ENCODE measurements around the gene SPDYE3.
A peak's percentile ranks its signal among the peaks of the same experiment; 100 is the strongest.
"Not testable (repeated sequence)": the region's sequence is repeated elsewhere in the genome, so short reads cannot be mapped to it uniquely, and the experiment has no call there.

Gene SPDYE3

DNA sequence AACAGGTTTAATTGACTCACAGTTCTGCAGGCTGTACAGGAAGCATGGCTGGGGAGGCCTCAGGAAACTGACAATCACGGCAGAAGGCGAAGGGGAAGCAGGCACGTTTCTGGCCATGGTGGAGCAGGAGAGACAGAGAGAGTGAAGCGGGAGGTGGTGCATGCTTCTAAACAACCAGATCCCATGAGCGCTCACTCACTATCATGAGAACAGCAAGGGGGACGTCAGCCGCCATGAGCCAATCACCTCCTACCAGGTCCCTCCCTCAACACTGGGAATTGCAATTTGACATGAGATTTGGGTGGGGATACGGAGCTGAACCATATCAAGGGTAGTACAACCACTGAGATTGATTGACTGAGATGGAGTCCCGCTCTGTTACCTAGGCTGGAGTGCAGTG lies 18.2 kb downstream of the SPDYE3 start:
- not testable (repeated sequence) for H3K9ac ChIP-seq (ENCODE audit: low read length in 5 of 5); H3K4me1 ChIP-seq (ENCODE audit: control insufficient read depth in 5 of 5, insufficient read depth in 5 of 5, low read length in 5 of 5); H3K27me3 ChIP-seq (ENCODE audit: control insufficient read depth in 5 of 5, insufficient read depth in 4 of 5, low read length in 5 of 5); H3K4me3 ChIP-seq (ENCODE audit: low read depth in 1 of 5, low read length in 5 of 5); H3K9me3 ChIP-seq (ENCODE audit: control insufficient read depth in 5 of 5, low read length in 5 of 5); H3K27ac ChIP-seq (ENCODE audit: low read depth, low read length)
- H3K36me3 ChIP-seq (ENCODE audit: control insufficient read depth in 5 of 5, insufficient read depth in 5 of 5, low read length in 5 of 5): peaks cover 0 to 23% (median 4%) of the 10 kb centered on the region in 5 donors

- H3K4me1 ChIP-seq (ENCODE audit: control insufficient read depth in 5 of 5, insufficient read depth in 5 of 5, low read length in 5 of 5); H3K27me3 ChIP-seq (ENCODE audit: control insufficient read depth in 5 of 5, insufficient read depth in 4 of 5, low read length in 5 of 5); H3K27ac ChIP-seq (ENCODE audit: low read depth, low read length); H3K9me3 ChIP-seq (ENCODE audit: control insufficient read depth in 5 of 5, low read length in 5 of 5); H3K9ac ChIP-seq (ENCODE audit: low read length in 5 of 5); H3K4me3 ChIP-seq (ENCODE audit: low read depth in 1 of 5, low read length in 5 of 5): not testable (repeated sequence)
- peaks cover 0 to 21% (median 3%) of the 10 kb centered on the region in 5 donors for H3K36me3 ChIP-seq (ENCODE audit: control insufficient read depth in 5 of 5, insufficient read depth in 5 of 5, low read length in 5 of 5)
Observed at GRCh38 chr7:100326914-100327313, 19.4 kb downstream of the SPDYE3 start.

- H3K27me3 ChIP-seq (ENCODE audit: control insufficient read depth in 5 of 5, insufficient read depth in 4 of 5, low read length in 5 of 5); H3K4me1 ChIP-seq (ENCODE audit: control insufficient read depth in 5 of 5, insufficient read depth in 5 of 5, low read length in 5 of 5); H3K36me3 ChIP-seq (ENCODE audit: control insufficient read depth in 5 of 5, insufficient read depth in 5 of 5, low read length in 5 of 5); H3K9me3 ChIP-seq (ENCODE audit: control insufficient read depth in 5 of 5, low read length in 5 of 5): not testable (repeated sequence)
- Histone ChIP-seq H3K9ac (ENCODE audit: low read length in 5 of 5) (peak overlapping the region; percentile 43 to 90 (median 64)), H3K27ac (ENCODE audit: low read depth, low read length) (peak overlapping the region; percentile 83), H3K4me3 (ENCODE audit: low read depth in 1 of 5, low read length in 5 of 5) (peak overlapping the region in 4 of 5 donors; percentile 74 to 86 (median 79))
Observed at GRCh38 chr7:100335566-100336466, 28.3 kb downstream of the SPDYE3 start.

DNA sequence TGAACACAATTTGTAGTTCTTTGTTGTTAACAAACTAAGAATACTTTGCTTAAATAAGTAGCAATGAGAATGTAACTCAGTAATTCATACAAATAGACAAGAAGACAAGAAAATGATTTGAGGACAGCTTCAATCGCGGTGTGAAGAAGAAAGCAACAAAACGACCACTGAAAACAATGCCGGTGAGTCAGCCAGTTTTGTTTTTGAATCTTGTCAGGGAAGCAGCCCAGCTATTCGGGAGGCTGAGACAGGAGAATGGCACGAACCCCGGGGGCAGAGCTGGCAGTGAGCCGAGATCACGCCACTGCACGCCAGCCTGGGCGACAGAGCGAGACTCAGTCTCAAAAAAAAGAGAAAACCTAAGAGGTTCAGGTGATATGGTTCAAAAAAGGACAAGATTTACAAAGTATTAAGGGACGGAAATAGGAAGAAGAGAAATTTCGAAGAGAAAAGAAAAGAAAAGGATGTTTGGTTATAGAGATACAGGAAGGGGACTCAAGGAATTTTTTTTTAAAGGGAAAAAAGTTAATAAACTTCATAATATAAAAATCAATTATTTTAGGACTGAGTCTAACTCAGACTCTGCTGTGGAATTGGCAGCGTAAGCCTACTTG lies 30.7 kb downstream of the SPDYE3 start:
- H3K27ac ChIP-seq (ENCODE audit: low read depth, low read length); H3K9me3 ChIP-seq (ENCODE audit: control insufficient read depth in 5 of 5, low read length in 5 of 5); H3K27me3 ChIP-seq (ENCODE audit: control insufficient read depth in 5 of 5, insufficient read depth in 4 of 5, low read length in 5 of 5); H3K4me1 ChIP-seq (ENCODE audit: control insufficient read depth in 5 of 5, insufficient read depth in 5 of 5, low read length in 5 of 5); H3K4me3 ChIP-seq (ENCODE audit: low read depth in 1 of 5, low read length in 5 of 5); H3K9ac ChIP-seq (ENCODE audit: low read length in 5 of 5): not testable (repeated sequence)
- peaks cover 0 to 19% (median 6%) of the 10 kb centered on the region in 5 donors for H3K36me3 ChIP-seq (ENCODE audit: control insufficient read depth in 5 of 5, insufficient read depth in 5 of 5, low read length in 5 of 5)

GRCh38 chr7:100341286-100341685 lies 33.8 kb downstream of the SPDYE3 start:
- not testable (repeated sequence) for H3K27me3 ChIP-seq (ENCODE audit: control insufficient read depth in 5 of 5, insufficient read depth in 4 of 5, low read length in 5 of 5); H3K4me3 ChIP-seq (ENCODE audit: low read depth in 1 of 5, low read length in 5 of 5); H3K27ac ChIP-seq (ENCODE audit: low read depth, low read length); H3K9me3 ChIP-seq (ENCODE audit: control insufficient read depth in 5 of 5, low read length in 5 of 5); H3K9ac ChIP-seq (ENCODE audit: low read length in 5 of 5)
- peaks cover 2 to 16% (median 12%) of the 10 kb centered on the region in 5 donors for H3K4me1 ChIP-seq (ENCODE audit: control insufficient read depth in 5 of 5, insufficient read depth in 5 of 5, low read length in 5 of 5)
- peaks cover 0 to 24% (median 9%) of the 10 kb centered on the region in 5 donors for H3K36me3 ChIP-seq (ENCODE audit: control insufficient read depth in 5 of 5, insufficient read depth in 5 of 5, low read length in 5 of 5)

- H3K4me1 ChIP-seq (ENCODE audit: control insufficient read depth in 5 of 5, insufficient read depth in 5 of 5, low read length in 5 of 5): peaks cover 3 to 20% (median 18%) of the 10 kb centered on the region in 5 donors
- H3K9me3 ChIP-seq (ENCODE audit: control insufficient read depth in 5 of 5, low read length in 5 of 5): no peaks in the 10 kb centered on the region
- H3K9ac ChIP-seq (ENCODE audit: low read length in 5 of 5): no peak overlapping the region
- H3K27me3 ChIP-seq (ENCODE audit: control insufficient read depth in 5 of 5, insufficient read depth in 4 of 5, low read length in 5 of 5): no peaks in the 10 kb centered on the region
- no peak overlapping the region for H3K4me3 ChIP-seq (ENCODE audit: low read depth in 1 of 5, low read length in 5 of 5)
- H3K36me3 ChIP-seq (ENCODE audit: control insufficient read depth in 5 of 5, insufficient read depth in 5 of 5, low read length in 5 of 5): peaks cover 5 to 39% (median 23%) of the 10 kb centered on the region in 5 donors
- no peak overlapping the region for H3K27ac ChIP-seq (ENCODE audit: low read depth, low read length)
Observed at GRCh38 chr7:100342765-100343164, 35.3 kb downstream of the SPDYE3 start.

GRCh38 chr7:100344124-100344559 lies 36.6 kb downstream of the SPDYE3 start:
- H3K27ac ChIP-seq (ENCODE audit: low read depth, low read length); H3K27me3 ChIP-seq (ENCODE audit: control insufficient read depth in 5 of 5, insufficient read depth in 4 of 5, low read length in 5 of 5); H3K4me3 ChIP-seq (ENCODE audit: low read depth in 1 of 5, low read length in 5 of 5); H3K9me3 ChIP-seq (ENCODE audit: control insufficient read depth in 5 of 5, low read length in 5 of 5); H3K9ac ChIP-seq (ENCODE audit: low read length in 5 of 5): not testable (repeated sequence)
- Histone ChIP-seq H3K4me1 (ENCODE audit: control insufficient read depth in 5 of 5, insufficient read depth in 5 of 5, low read length in 5 of 5) (peaks cover 3 to 24% (median 19%) of the 10 kb centered on the region in 5 donors), H3K36me3 (ENCODE audit: control insufficient read depth in 5 of 5, insufficient read depth in 5 of 5, low read length in 5 of 5) (peaks cover 5 to 41% (median 26%) of the 10 kb centered on the region in 5 donors)

GRCh38 chr7:100344560-100345287 lies 37.2 kb downstream of the SPDYE3 start:
- H3K9ac ChIP-seq (ENCODE audit: low read length in 5 of 5); H3K9me3 ChIP-seq (ENCODE audit: control insufficient read depth in 5 of 5, low read length in 5 of 5); H3K4me3 ChIP-seq (ENCODE audit: low read depth in 1 of 5, low read length in 5 of 5); H3K27me3 ChIP-seq (ENCODE audit: control insufficient read depth in 5 of 5, insufficient read depth in 4 of 5, low read length in 5 of 5): not testable (repeated sequence)
- peaks cover 3 to 25% (median 19%) of the 10 kb centered on the region in 5 donors for H3K4me1 ChIP-seq (ENCODE audit: control insufficient read depth in 5 of 5, insufficient read depth in 5 of 5, low read length in 5 of 5)
- H3K27ac ChIP-seq (ENCODE audit: low read depth, low read length): peak overlapping the region; percentile 50
- H3K36me3 ChIP-seq (ENCODE audit: control insufficient read depth in 5 of 5, insufficient read depth in 5 of 5, low read length in 5 of 5): peaks cover 5 to 46% (median 31%) of the 10 kb centered on the region in 5 donors

- H3K36me3 ChIP-seq (ENCODE audit: control insufficient read depth in 5 of 5, insufficient read depth in 5 of 5, low read length in 5 of 5): peaks cover 5 to 51% (median 36%) of the 10 kb centered on the region in 5 donors
- H3K27me3 ChIP-seq (ENCODE audit: control insufficient read depth in 5 of 5, insufficient read depth in 4 of 5, low read length in 5 of 5); H3K9ac ChIP-seq (ENCODE audit: low read length in 5 of 5); H3K4me3 ChIP-seq (ENCODE audit: low read depth in 1 of 5, low read length in 5 of 5); H3K9me3 ChIP-seq (ENCODE audit: control insufficient read depth in 5 of 5, low read length in 5 of 5): not testable (repeated sequence)
- peaks cover 3 to 25% (median 19%) of the 10 kb centered on the region in 5 donors for H3K4me1 ChIP-seq (ENCODE audit: control insufficient read depth in 5 of 5, insufficient read depth in 5 of 5, low read length in 5 of 5)
- H3K27ac ChIP-seq (ENCODE audit: low read depth, low read length): peak overlapping the region; percentile 50
Observed at GRCh38 chr7:100345288-100345672, 37.8 kb downstream of the SPDYE3 start.
